ENCODE data around the gene WDR4. TPM values are rescaled to one million over a fixed set of nuclear protein-coding genes. Genes with fewer than 3 reads are reported as not detected.

Gene WDR4
- total and polyA plus RNA-seq, 4 donors = 4.6 to 12.9 (median 9.2) TPM

DNA sequence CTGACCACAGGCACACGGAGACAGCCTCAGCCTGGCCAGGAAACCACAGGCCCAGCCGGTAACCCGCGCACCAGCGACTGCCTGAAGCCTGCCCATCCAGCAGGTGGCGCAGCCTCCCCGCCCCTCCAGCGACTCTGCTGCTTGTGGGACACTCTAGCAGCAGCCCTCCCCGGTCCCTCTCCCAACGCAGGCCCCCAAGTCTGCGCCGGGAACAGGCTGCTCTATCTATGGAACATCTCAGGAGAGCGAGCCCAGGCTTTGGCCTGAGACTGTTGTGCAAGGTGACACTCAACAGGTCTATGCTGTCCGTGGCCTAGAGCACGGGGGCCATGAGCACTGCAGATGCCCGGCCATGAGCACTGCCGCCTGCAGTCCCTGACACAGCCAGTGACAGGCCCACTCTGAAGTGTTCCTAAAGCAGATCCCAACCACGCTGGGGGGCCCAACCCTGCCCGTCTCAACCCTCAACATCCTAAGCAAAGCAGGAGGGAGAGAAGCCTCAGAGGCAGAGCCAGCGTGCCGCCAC, 28.4 kb downstream of the WDR4 start:
- peak; percentile 52 for DNase-seq (ENCODE audit: low spot score)
- WGBS = 85% methylated on average over 21 of the region's 21 CpGs
- no peaks in the 10 kb centered on the region for H3K27me3 ChIP-seq (ENCODE audit: control insufficient read depth in 4 of 4, insufficient read depth in 4 of 4, low read length in 3 of 4)

More for the DNA sequence above, 28.4 kb downstream of the WDR4 start:
- Histone ChIP-seq H3K9ac (ENCODE audit: low read depth in 1 of 2, low read length in 2 of 2) (no peak overlapping the region), H3K4me1 (ENCODE audit: control insufficient read depth in 4 of 4, insufficient read depth in 4 of 4, low read length in 3 of 4) (no peaks in the 10 kb centered on the region), H3K4me3 (ENCODE audit: low read depth in 1 of 3, low read length in 3 of 3) (no peak overlapping the region), H3K36me3 (ENCODE audit: control insufficient read depth in 4 of 4, insufficient read depth in 3 of 4, low read depth in 1 of 4, low read length in 3 of 4) (peaks cover 9 to 71% (median 32%) of the 10 kb centered on the region in 4 donors), H3K9me3 (ENCODE audit: control insufficient read depth in 4 of 4, low read length in 3 of 4) (no peaks in the 10 kb centered on the region), H3K27ac (ENCODE audit: low read depth in 1 of 2, low read length in 2 of 2) (no peak overlapping the region)
- TF ChIP-seq, protein P1, sequence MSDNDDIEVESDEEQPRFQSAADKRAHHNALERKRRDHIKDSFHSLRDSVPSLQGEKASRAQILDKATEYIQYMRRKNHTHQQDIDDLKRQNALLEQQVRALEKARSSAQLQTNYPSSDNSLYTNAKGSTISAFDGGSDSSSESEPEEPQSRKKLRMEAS (IDR thresholded peaks at IDR 0.05) = no peak
- TF ChIP-seq FOXA1 (IDR thresholded peaks at IDR 0.05) (no peak), CTCF (IDR thresholded peaks at IDR 0.05; ENCODE audit: low read depth, low read length, missing input control) (peak; percentile 26), EGR1 (IDR thresholded peaks at IDR 0.05; ENCODE audit: low read depth in 2 of 2) (no peak), RAD21 (IDR thresholded peaks at IDR 0.05) (peak in 1 of 2 donors; percentile 65), REST (IDR thresholded peaks at IDR 0.05) (no peak), HNF4A (conservative IDR thresholded peaks at IDR 0.05) (no peak)
- TF ChIP-seq, protein P2, sequence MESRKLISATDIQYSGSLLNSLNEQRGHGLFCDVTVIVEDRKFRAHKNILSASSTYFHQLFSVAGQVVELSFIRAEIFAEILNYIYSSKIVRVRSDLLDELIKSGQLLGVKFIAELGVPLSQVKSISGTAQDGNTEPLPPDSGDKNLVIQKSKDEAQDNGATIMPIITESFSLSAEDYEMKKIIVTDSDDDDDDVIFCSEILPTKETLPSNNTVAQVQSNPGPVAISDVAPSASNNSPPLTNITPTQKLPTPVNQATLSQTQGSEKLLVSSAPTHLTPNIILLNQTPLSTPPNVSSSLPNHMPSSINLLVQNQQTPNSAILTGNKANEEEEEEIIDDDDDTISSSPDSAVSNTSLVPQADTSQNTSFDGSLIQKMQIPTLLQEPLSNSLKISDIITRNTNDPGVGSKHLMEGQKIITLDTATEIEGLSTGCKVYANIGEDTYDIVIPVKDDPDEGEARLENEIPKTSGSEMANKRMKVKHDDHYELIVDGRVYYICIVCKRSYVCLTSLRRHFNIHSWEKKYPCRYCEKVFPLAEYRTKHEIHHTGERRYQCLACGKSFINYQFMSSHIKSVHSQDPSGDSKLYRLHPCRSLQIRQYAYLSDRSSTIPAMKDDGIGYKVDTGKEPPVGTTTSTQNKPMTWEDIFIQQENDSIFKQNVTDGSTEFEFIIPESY (IDR thresholded peaks at IDR 0.05) = no peak

All from liver (tissue), 9 donors.